Right atrium auricular region (tissue), 2 donors: Measurements from ENCODE around the gene CRYGD. TPM values are rescaled to one million over a fixed set of nuclear protein-coding genes. Genes with fewer than 3 reads are reported as not detected.
"Not testable (repeated sequence)": the region's sequence is repeated elsewhere in the genome, so short reads cannot be mapped to it uniquely, and the experiment has no call there.

Experiments
- DNase-seq: peaks from one replicate; pipeline ENCODE4 v3.0.0-alpha.2; 2019; ENCODE audit warnings: low spot score
- H3K27ac ChIP-seq, 2 donors: fragments of 200-600 bp; sonication (generic); 1 replicate in 1 of 2; 2 replicates in 1 of 2; pipeline ENCODE4 v1.5.1; 2016 to 2019
- H3K27me3 ChIP-seq, 2 donors: fragments of 200-600 bp; sonication (generic); one replicate each; pipeline versions ENCODE4 v1.5.1 to v1.6.0; 2017 to 2019
- H3K36me3 ChIP-seq: fragments of 200-600 bp; sonication (generic); one replicate; pipeline ENCODE4 v1.5.1; 2016
- H3K4me1 ChIP-seq, 2 donors: fragments of 200-600 bp; sonication (generic); one replicate each; pipeline versions ENCODE4 v1.5.1 to v1.6.0; 2017 to 2019
- H3K4me3 ChIP-seq, 2 donors: fragments of 200-600 bp; sonication (generic); 1 replicate in 1 of 2; 2 replicates in 1 of 2; pipeline ENCODE4 v1.5.1; 2017 to 2019; ENCODE audit warnings: mild to moderate bottlenecking in 1 of 2, moderate library complexity in 1 of 2
- H3K9me3 ChIP-seq, 2 donors: fragments of 200-600 bp; sonication (generic); one replicate each; pipeline ENCODE4 v1.5.1; 2019
- total RNA-seq, 2 donors: library from RNA; depleted of rRNA; stranded (reverse); fragments of >200 nt; gene quantifications; one replicate each; pipeline ENCODE4 v1.1.0, GENCODE V29; 2016
- TF ChIP-seq, protein P1 (sequence below), 2 donors: fragments of 200-600 bp; sonication (generic); IDR thresholded peaks; one replicate each; pipeline ENCODE4 v1.5.1; 2019; ENCODE audit warnings: antibody characterized with exemption in 2 of 2

CRYGD gene
- total RNA-seq, 2 donors from 2014 or later = not detected

DNA sequence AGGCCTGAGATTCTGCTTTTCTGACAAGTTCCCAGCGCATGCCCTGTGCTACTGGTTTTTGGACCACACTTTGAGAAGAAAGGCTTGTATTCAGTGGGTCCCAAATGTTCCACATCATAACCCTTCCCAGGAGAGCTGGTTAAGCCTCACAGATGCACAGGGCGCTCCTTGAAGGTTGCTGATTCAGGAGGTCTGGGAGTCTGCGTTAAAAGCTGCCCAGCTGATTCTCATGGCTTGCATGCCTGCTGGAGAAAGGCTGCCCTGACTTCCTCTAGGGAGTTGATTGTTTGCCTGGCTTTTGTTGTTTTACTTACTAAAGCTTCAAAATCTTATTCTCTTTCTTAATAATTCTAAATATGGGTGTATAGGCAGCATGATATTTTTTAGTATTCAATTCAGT, 20.7 kb downstream of the CRYGD start:
- H3K4me1 ChIP-seq = no peaks in the 10 kb centered on the region
- DNase-seq = no peak
- H3K36me3 ChIP-seq = no peaks in the 10 kb centered on the region
- TF ChIP-seq, protein P1, sequence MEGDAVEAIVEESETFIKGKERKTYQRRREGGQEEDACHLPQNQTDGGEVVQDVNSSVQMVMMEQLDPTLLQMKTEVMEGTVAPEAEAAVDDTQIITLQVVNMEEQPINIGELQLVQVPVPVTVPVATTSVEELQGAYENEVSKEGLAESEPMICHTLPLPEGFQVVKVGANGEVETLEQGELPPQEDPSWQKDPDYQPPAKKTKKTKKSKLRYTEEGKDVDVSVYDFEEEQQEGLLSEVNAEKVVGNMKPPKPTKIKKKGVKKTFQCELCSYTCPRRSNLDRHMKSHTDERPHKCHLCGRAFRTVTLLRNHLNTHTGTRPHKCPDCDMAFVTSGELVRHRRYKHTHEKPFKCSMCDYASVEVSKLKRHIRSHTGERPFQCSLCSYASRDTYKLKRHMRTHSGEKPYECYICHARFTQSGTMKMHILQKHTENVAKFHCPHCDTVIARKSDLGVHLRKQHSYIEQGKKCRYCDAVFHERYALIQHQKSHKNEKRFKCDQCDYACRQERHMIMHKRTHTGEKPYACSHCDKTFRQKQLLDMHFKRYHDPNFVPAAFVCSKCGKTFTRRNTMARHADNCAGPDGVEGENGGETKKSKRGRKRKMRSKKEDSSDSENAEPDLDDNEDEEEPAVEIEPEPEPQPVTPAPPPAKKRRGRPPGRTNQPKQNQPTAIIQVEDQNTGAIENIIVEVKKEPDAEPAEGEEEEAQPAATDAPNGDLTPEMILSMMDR (IDR thresholded peaks at IDR 0.05) = no peak
- no peak overlapping the region for H3K4me3 ChIP-seq
- H3K27ac ChIP-seq = no peak overlapping the region
- no peaks in the 10 kb centered on the region for H3K27me3 ChIP-seq
- H3K9me3 ChIP-seq = no peaks in the 10 kb centered on the region

DNA sequence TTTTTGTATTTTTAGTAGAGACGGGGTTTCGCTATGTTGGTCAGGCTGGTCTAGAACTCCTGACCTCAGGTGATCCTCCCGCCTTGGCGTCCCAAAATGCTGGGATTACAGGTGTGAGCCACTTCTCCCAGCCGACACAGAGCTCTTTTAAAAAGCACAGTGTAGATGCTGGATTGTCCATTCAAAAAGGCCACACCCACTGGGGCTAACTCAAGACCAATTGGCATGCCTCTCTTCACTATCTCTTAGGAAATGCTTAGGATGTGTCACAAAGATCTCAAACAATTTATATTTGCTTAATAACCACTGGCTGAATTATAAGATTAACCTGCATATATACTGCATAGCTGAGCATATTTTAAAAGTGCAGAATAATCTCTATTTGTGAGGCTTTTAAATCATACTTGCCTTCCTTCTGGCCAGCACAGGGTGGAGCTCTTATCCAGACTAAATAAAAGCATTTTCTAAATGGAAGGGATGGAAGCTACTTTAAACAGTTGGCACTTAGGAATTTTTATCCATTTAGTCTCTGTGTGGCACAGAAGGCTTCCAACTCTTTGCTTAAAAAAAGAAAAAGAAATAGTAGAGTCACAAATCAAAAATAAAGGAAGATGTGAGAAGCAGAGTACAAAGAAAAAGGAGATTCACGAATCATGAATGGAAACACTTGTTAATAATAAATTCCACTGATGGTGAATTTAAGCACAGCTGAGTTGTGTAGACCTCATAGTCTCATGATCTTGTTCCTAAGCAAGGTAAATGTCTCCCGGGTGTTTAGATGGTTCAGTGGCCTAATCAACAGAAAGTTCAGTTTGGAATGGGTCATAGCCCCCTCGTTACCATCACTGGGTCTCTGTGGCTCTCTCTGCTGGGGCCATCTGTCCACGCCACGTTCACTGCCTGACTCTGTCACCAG, 22.4 kb downstream of the CRYGD start:
- Histone ChIP-seq H3K4me3 (no peak overlapping the region), H3K36me3 (no peaks in the 10 kb centered on the region), H3K27me3 (no peaks in the 10 kb centered on the region), H3K4me1 (peaks cover 0 to 13% of the 10 kb centered on the region in 2 donors), H3K9me3 (no peaks in the 10 kb centered on the region), H3K27ac (no peak overlapping the region)
- no peak for DNase-seq
- TF ChIP-seq, protein P1 (IDR thresholded peaks at IDR 0.05) = peak in 1 of 2 donors; percentile 42

DNA sequence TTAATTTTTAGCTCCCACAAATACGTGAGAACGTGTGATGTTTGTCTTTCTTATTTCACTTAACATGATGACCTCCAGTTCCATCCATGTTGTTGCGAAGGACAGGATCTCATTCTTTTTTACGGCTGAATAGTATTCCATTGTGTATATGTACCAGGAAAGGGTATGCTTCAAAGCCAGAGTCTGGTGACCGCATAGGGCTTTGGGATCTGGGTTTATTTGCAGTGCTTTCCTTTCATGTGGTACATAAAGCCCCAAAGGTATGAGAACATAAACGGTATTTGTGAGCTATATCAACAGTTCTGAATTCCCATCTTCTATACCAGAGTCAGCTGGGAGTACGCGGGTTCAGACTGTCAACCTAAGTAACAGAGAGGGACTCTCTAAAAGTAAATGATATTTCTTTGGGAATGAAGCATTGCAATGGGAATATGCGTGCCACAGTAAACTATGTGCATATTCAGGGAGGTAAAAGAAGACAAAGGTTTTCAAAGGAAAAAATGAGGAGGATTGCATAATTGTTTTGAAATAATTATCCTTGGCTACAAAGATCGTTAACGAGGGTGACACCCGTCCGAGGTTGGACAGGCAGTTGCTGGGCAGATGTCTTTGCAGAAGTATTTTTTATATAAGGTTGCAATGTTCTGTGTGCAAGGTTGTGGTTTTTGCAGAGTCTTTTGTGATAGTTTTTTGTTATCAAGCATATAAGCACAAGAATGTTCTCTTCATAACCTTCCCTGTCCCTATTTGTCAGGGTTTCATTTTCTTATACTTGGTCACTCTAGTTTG, 24.4 kb downstream of the CRYGD start:
- TF ChIP-seq, protein P1 (IDR thresholded peaks at IDR 0.05) = no peak

DNA sequence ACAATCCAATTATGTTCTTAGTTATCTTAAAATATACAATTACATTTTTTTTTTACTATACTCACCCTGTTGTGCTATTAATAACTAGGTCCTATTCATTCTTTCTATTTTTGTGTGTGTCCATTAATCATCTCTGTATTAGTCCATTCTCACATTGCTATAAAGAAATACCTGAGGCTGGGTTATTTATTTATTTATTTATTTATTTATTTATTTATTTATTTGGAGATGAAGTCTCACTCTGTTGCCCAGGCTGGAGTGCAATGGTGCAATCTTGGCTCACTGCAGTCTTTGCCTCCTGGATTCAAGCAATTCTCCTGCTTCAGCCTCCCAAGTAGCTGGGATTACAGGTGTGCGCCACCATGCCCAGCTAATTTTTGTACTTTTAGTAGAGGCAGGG, 25.6 kb downstream of the CRYGD start:
- peaks cover 0 to 15% of the 10 kb centered on the region in 2 donors for H3K4me1 ChIP-seq
- not testable (repeated sequence) for H3K27me3 ChIP-seq, DNase-seq, H3K36me3 ChIP-seq, H3K27ac ChIP-seq, H3K9me3 ChIP-seq, H3K4me3 ChIP-seq

More for the DNA sequence above, 24.4 kb downstream of the CRYGD start:
- Histone ChIP-seq H3K27ac (no peak overlapping the region), H3K27me3 (no peaks in the 10 kb centered on the region), H3K4me1 (peaks cover 0 to 15% of the 10 kb centered on the region in 2 donors), H3K36me3 (no peaks in the 10 kb centered on the region), H3K4me3 (no peak overlapping the region), H3K9me3 (no peaks in the 10 kb centered on the region)
- no peak for DNase-seq

DNA sequence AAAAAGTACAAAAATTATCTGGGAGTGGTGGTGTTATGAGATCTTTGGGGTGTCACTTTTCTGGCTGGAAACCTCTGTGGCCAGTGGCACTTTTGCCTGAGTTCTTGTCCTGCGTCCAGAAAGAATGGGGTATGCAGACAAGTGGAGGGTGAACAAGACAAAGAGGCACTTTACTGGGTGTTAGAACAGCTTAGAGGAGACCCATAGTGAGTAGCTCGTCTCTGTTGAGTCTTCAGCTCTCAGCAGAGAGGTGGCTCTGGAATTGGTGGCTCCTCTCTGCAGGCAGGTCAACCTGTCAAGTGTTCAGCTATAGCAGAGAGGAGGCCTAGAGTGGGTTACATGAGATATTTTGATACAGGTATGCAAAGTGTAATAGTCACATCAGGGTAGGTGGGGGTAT, 26.1 kb downstream of the CRYGD start:
- Histone ChIP-seq H3K4me1 (peaks cover 0 to 15% of the 10 kb centered on the region in 2 donors), H3K9me3 (no peaks in the 10 kb centered on the region), H3K27me3 (no peaks in the 10 kb centered on the region), H3K27ac (peak overlapping the region in 1 of 2 donors; percentile 29), H3K4me3 (no peak overlapping the region), H3K36me3 (no peaks in the 10 kb centered on the region)
- TF ChIP-seq, protein P1 (IDR thresholded peaks at IDR 0.05) = no peak
- no peak for DNase-seq

DNA sequence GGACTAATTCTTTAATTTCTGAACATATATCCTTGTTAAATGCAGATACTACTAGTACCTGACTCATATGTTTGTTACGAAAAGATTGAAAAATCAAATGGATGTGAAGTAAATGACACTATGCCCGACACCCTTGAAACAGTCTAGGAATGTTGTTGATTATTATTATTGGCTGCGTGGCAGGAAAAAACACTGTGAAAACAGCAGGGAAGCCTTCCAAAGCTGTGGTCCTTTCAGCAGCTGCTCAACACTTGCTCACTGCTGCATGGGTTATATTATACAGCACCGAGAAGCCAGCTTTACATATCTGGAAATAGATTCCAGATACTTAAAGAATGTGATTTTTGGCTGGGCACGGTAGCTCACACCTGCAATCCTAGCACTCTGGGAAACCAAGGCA, 26.5 kb downstream of the CRYGD start:
- peaks cover 0 to 15% of the 10 kb centered on the region in 2 donors for H3K4me1 ChIP-seq

More for the DNA sequence above, 26.5 kb downstream of the CRYGD start:
- Histone ChIP-seq H3K4me3 (no peak overlapping the region), H3K9me3 (no peaks in the 10 kb centered on the region), H3K27me3 (no peaks in the 10 kb centered on the region), H3K36me3 (no peaks in the 10 kb centered on the region), H3K27ac (peak overlapping the region in 1 of 2 donors; percentile 29)
- DNase-seq = no peak
- TF ChIP-seq, protein P1 (IDR thresholded peaks at IDR 0.05) = no peak
